ENCODE results near the gene PTPN20. TPM values are rescaled to one million over a fixed set of nuclear protein-coding genes. Genes with fewer than 3 reads are reported as not detected.

Gene PTPN20
- total and polyA plus RNA-seq, 2 of the 8 experiments (the other 6 are each of a cell fraction or from before 2014, with no cell fraction given) = not detected

DNA sequence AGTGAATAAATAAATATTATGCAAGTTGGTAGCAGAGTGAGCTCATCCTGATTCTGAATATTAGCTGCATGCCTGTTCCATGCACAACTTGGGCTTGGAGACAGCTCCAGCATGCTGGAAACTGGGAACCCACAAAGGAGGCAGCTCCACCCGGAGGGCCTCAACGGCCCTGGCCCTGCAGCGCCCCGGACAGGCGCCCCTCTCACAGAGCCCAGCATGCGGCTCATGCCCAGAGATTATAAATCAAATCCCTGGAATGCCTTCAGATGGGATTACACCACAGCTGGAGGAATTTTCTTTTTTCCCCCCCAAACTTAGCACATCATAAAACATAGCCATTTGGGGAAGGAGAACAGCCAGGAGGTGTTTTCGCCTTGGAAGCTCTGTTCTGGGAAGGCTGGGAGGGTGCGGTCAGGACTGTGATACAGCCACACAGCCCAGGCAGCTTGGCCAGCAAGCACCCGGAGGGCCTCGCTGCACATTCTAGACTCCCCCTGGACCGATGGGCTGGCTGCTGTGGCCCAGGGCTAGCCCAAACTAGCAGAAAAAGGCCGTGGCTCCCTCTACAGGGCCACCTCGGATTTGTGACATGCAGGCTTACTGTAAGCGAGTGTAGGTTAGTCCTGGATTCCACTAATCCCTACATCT, 102.4 kb downstream of the PTPN20 start:
- no peak overlapping the region for H2AFZ ChIP-seq (ENCODE audit: low read length)
- H4K91ac ChIP-seq (replicated peaks; ENCODE audit: insufficient read length, low read length) = no peak overlapping the region
- H3K9ac ChIP-seq (replicated peaks in 1 of 4; ENCODE audit: extremely low read depth in 1 of 4, low read depth in 3 of 4, low read length in 3 of 4) = no peak overlapping the region
- H4K8ac ChIP-seq (ENCODE audit: extremely low read depth, insufficient read depth, low read length) = no peak overlapping the region
- no peaks in the 10 kb centered on the region for H3K79me2 ChIP-seq (ENCODE audit: control insufficient read depth in 1 of 2, insufficient read depth in 2 of 2, low read length in 2 of 2)
- H3K23ac ChIP-seq (ENCODE audit: insufficient read length) = no peak overlapping the region
- FAIRE-seq = no peak
- no peak overlapping the region for H2AK5ac ChIP-seq (ENCODE audit: low read depth, low read length)
- no peak for DNase-seq (ENCODE audit: low read depth in 1 of 2, low spot score in 2 of 2)
- H3K79me1 ChIP-seq (ENCODE audit: low read depth, low read length) = no peaks in the 10 kb centered on the region
- no peak overlapping the region for H3K27ac ChIP-seq (ENCODE audit: low read depth, low read length)
- H2BK120ac ChIP-seq (replicated peaks; ENCODE audit: low read depth, low read length) = no peak overlapping the region
- no peak overlapping the region for H3K4ac ChIP-seq (replicated peaks; ENCODE audit: insufficient read length, low read depth, low read length)
- no peak overlapping the region; the same call in 1 of the 2 replicates for H3K18ac ChIP-seq (ENCODE audit: extremely low read depth, low read length)
- H2BK12ac ChIP-seq (ENCODE audit: low read depth, low read length) = no peak overlapping the region
- H2BK20ac ChIP-seq (ENCODE audit: low read length) = no peak overlapping the region
- no peak overlapping the region for H2BK15ac ChIP-seq (ENCODE audit: low read length)
- H3K4me1 ChIP-seq (replicated peaks in 1 of 4; ENCODE audit: control insufficient read depth in 3 of 4, insufficient read depth in 4 of 4, low read length in 3 of 4) = no peaks in the 10 kb centered on the region
- H3K23me2 ChIP-seq (ENCODE audit: low read depth, low read length) = no peaks in the 10 kb centered on the region; the same call in 1 of the 2 replicates
- H4K5ac ChIP-seq (ENCODE audit: insufficient read length, low read depth, low read length) = no peak overlapping the region
- H3K36me3 ChIP-seq (ENCODE audit: control insufficient read depth in 2 of 4, insufficient read depth in 4 of 4, low read length in 3 of 4) = no peaks in the 10 kb centered on the region
- no peaks in the 10 kb centered on the region for H4K20me1 ChIP-seq (replicated peaks in 1 of 2; ENCODE audit: control insufficient read depth in 1 of 2, insufficient read depth in 2 of 2, low read length in 2 of 2)
- H2BK5ac ChIP-seq (ENCODE audit: low read depth, low read length) = no peak overlapping the region
- 83% methylated on average over 12 of the region's 14 CpGs; no CpG with 5 or more reads in 1 of the 2 experiments for whole genome bisulfite sequencing, 2 experiments (ENCODE audit: extremely low coverage in 1 of 2, insufficient coverage in 1 of 2, insufficient read length in 1 of 2, insufficient replicate concordance in 2 of 2, low coverage in 1 of 2, low lambda C conversion rate in 2 of 2, missing lambda C conversion rate in 1 of 2)
- H3K56ac ChIP-seq (replicated peaks; ENCODE audit: insufficient read length, low read depth, low read length) = no peak overlapping the region
- ChIA-PET POLR2A (ENCODE audit: partially characterized antibody) (no interaction called here), CTCF (ENCODE audit: partially characterized antibody) (interaction anchor here (0.7 to 8.4 kb wide), 18 partner anchors 8 to 359 kb away, joined by 3 to 64 read pairs (median 4); no protein-coding TSS in a partner anchor)
- no peaks in the 10 kb centered on the region for H3K27me3 ChIP-seq (replicated peaks in 1 of 4; ENCODE audit: control insufficient read depth in 3 of 4, extremely low read depth in 1 of 4, insufficient read depth in 3 of 4, low read length in 3 of 4)
- H3K4me3 ChIP-seq (ENCODE audit: extremely low read depth in 1 of 4, insufficient read depth in 2 of 4, low read depth in 3 of 4, low read length in 4 of 4) = no peak overlapping the region
- H3K14ac ChIP-seq (ENCODE audit: insufficient read length) = no peak overlapping the region
- no peaks in the 10 kb centered on the region for H3K9me3 ChIP-seq (ENCODE audit: insufficient read depth in 2 of 2, low read depth in 1 of 2, low read length in 1 of 2)
- H3K4me2 ChIP-seq (ENCODE audit: insufficient read depth in 1 of 2, low read depth in 2 of 2, low read length in 2 of 2) = no peak overlapping the region
- TF ChIP-seq RAD21 (IDR thresholded peaks at IDR 0.05 in 1 of 2, conservative IDR thresholded peaks at IDR 0.05 in 1 of 2; ENCODE audit: low read depth in 2 of 2, low read length in 2 of 2) (peak; percentile 35 to 48; a peak in 3 of 4 replicates), BACH1 (IDR thresholded peaks at IDR 0.05; ENCODE audit: low read length) (no peak)
- TF ChIP-seq, protein P1, sequence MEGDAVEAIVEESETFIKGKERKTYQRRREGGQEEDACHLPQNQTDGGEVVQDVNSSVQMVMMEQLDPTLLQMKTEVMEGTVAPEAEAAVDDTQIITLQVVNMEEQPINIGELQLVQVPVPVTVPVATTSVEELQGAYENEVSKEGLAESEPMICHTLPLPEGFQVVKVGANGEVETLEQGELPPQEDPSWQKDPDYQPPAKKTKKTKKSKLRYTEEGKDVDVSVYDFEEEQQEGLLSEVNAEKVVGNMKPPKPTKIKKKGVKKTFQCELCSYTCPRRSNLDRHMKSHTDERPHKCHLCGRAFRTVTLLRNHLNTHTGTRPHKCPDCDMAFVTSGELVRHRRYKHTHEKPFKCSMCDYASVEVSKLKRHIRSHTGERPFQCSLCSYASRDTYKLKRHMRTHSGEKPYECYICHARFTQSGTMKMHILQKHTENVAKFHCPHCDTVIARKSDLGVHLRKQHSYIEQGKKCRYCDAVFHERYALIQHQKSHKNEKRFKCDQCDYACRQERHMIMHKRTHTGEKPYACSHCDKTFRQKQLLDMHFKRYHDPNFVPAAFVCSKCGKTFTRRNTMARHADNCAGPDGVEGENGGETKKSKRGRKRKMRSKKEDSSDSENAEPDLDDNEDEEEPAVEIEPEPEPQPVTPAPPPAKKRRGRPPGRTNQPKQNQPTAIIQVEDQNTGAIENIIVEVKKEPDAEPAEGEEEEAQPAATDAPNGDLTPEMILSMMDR (IDR thresholded peaks at IDR 0.05; ENCODE audit: control extremely low read depth in 1 of 3, insufficient read depth in 1 of 3, low read depth in 1 of 3, low read length in 3 of 3) = peak; percentile 50 to 68 (median 50)
